Measurements from ENCODE around the gene ARID3A.

The ARID3A gene

GRCh38 chr19:1007399-1008251, 81.8 kb downstream of the ARID3A start:
- DNase-seq (ENCODE audit: low read depth) = no peak

GRCh38 chr19:1008268-1009040, 82.6 kb downstream of the ARID3A start:
- DNase-seq (ENCODE audit: low read depth) = no peak

- no peak for DNase-seq (ENCODE audit: low read depth)
These were observed 83.5 kb downstream of the ARID3A start for GRCh38 chr19:1009041-1009980.

GRCh38 chr19:1009981-1010538, 84.2 kb downstream of the ARID3A start:
- no peak for DNase-seq (ENCODE audit: low read depth)

GRCh38 chr19:1010586-1011510, 85.0 kb downstream of the ARID3A start:
- no peak for DNase-seq (ENCODE audit: low read depth)

GRCh38 chr19:1011831-1012333, 86.0 kb downstream of the ARID3A start:
- no peak for DNase-seq (ENCODE audit: low read depth)

- DNase-seq (ENCODE audit: low read depth) = no peak
These were observed 86.5 kb downstream of the ARID3A start for GRCh38 chr19:1012334-1012733.

GRCh38 chr19:1013218-1013617, 87.4 kb downstream of the ARID3A start:
- no peak for DNase-seq (ENCODE audit: low read depth)

GRCh38 chr19:1014161-1015060, 88.6 kb downstream of the ARID3A start:
- no peak for DNase-seq (ENCODE audit: low read depth)

- no peak for DNase-seq (ENCODE audit: low read depth)
These were observed 89.4 kb downstream of the ARID3A start for GRCh38 chr19:1015061-1015781.

GRCh38 chr19:1015782-1016646, 90.2 kb downstream of the ARID3A start:
- no peak for DNase-seq (ENCODE audit: low read depth)

- DNase-seq (ENCODE audit: low read depth) = no peak
These were observed 90.8 kb downstream of the ARID3A start for GRCh38 chr19:1016647-1017114.

- DNase-seq (ENCODE audit: low read depth) = no peak
These were observed 91.5 kb downstream of the ARID3A start for GRCh38 chr19:1017115-1017905.

GRCh38 chr19:1017906-1018305, 92.1 kb downstream of the ARID3A start:
- no peak for DNase-seq (ENCODE audit: low read depth)

- no peak for DNase-seq (ENCODE audit: low read depth)
These were observed 92.6 kb downstream of the ARID3A start for GRCh38 chr19:1018393-1018792.

- DNase-seq (ENCODE audit: low read depth) = no peak
These were observed 93.2 kb downstream of the ARID3A start for GRCh38 chr19:1018932-1019615.

Data from GM04503 (cell line).